ENCODE measurements around the gene XK. TPM values are rescaled to one million over a fixed set of nuclear protein-coding genes. Genes with fewer than 3 reads are reported as not detected.
"Not testable (repeated sequence)": the region's sequence is repeated elsewhere in the genome, so short reads cannot be mapped to it uniquely, and the experiment has no call there.

XK gene
- total RNA-seq, 1 experiment from 2014 or later: 0.04 TPM

DNA sequence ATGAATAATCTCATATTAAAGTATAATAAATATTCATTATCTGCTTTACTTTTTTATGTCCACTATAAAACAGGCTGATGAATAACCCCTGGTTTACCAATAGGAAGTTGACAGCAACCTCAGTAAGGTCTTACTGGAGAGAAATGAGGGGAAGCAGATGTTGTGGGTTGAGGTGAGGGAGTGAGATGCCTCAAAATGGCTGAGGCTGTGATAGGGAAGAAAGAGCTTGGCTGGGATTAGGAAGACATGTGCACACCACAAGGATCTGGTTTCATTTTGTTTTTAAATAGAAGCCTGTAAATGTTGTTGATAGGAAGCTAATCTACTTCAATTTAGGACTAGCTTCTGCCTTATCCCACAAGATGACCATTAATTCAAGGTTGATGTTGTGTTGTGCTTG is 79.9 kb downstream of the XK start:
- H3K9ac ChIP-seq (ENCODE audit: low read length): no peak overlapping the region
- no peak overlapping the region for H2AFZ ChIP-seq (ENCODE audit: low read length)
- no peaks in the 10 kb centered on the region for H4K20me1 ChIP-seq (ENCODE audit: insufficient read depth, low read depth, low read length)
- H3K27me3 ChIP-seq (ENCODE audit: low read length): no peaks in the 10 kb centered on the region
- H3K79me2 ChIP-seq (ENCODE audit: low read length): no peaks in the 10 kb centered on the region
- peaks cover 5% of the 10 kb centered on the region; the same call in 1 of the 2 replicates for H3K4me1 ChIP-seq (ENCODE audit: low read length)
- no peaks in the 10 kb centered on the region for H3K9me2 ChIP-seq (replicated peaks; ENCODE audit: insufficient read depth, low read length)
- no peak overlapping the region for H3K27ac ChIP-seq (ENCODE audit: low read length)
- H3K4me2 ChIP-seq (ENCODE audit: low read depth, low read length, poor library complexity, severe bottlenecking): no peak overlapping the region
- no peak for DNase-seq
- no peak overlapping the region for H3K4me3 ChIP-seq (ENCODE audit: low read length)
- no peaks in the 10 kb centered on the region for H3K36me3 ChIP-seq (ENCODE audit: insufficient read depth, low read length)
- H3K9me3 ChIP-seq (ENCODE audit: low read length): no peaks in the 10 kb centered on the region

DNA sequence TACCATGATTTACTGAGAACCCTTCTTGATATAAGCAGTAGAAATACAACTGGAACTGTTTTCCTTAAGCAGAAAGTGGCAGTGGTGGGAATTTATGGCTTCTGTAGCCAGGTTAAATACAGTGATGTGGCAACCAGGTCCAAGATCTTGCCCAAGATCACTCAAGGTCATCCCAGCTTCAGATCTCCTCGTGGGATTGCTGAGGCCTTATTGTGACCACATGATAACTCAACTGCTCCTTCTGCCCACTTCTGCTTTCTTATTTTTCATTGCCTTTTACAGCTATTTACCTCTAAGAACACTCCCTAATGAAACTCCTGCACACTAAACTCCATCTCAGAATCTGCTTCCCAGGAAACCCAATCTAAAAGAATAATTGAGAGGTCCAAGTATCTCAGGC is 81.8 kb downstream of the XK start:
- Histone ChIP-seq H3K4me1 (ENCODE audit: low read length) (peaks cover 5% of the 10 kb centered on the region; the same call in 1 of the 2 replicates), H3K27ac (ENCODE audit: low read length) (no peak overlapping the region), H3K9me3 (ENCODE audit: low read length) (no peaks in the 10 kb centered on the region), H2AFZ (ENCODE audit: low read length) (no peak overlapping the region), H3K9ac (ENCODE audit: low read length) (no peak overlapping the region), H3K36me3 (ENCODE audit: insufficient read depth, low read length) (no peaks in the 10 kb centered on the region), H3K79me2 (ENCODE audit: low read length) (no peaks in the 10 kb centered on the region), H4K20me1 (ENCODE audit: insufficient read depth, low read depth, low read length) (no peaks in the 10 kb centered on the region), H3K4me2 (ENCODE audit: low read depth, low read length, poor library complexity, severe bottlenecking) (no peak overlapping the region), H3K9me2 (replicated peaks; ENCODE audit: insufficient read depth, low read length) (no peaks in the 10 kb centered on the region), H3K27me3 (ENCODE audit: low read length) (no peaks in the 10 kb centered on the region), H3K4me3 (ENCODE audit: low read length) (no peak overlapping the region)
- no peak for DNase-seq

DNA sequence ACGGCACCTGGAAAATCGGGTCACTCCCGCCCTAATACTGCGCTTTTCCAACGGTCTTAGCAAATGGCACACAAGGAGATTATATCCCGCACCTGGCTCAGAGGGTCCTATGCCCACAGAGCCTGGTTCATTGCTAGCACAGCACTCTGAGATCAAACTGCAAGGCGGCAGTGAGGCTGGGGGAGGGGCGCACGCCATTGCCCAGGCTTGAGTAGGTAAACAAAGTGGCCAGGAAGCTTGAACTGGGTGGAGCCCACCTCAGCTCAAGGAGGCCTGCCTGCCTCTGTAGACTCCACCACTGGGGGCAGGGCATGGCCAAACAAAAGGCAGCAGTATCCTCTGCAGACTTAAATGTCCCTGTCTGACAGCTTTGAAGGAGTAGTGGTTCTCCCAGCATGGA is 83.3 kb downstream of the XK start:
- not testable (repeated sequence) for H3K79me2 ChIP-seq (ENCODE audit: low read length); H4K20me1 ChIP-seq (ENCODE audit: insufficient read depth, low read depth, low read length); H3K9ac ChIP-seq (ENCODE audit: low read length); H2AFZ ChIP-seq (ENCODE audit: low read length); H3K9me2 ChIP-seq (replicated peaks; ENCODE audit: insufficient read depth, low read length); H3K9me3 ChIP-seq (ENCODE audit: low read length); H3K4me2 ChIP-seq (ENCODE audit: low read depth, low read length, poor library complexity, severe bottlenecking); H3K27me3 ChIP-seq (ENCODE audit: low read length); H3K27ac ChIP-seq (ENCODE audit: low read length); DNase-seq; H3K4me3 ChIP-seq (ENCODE audit: low read length); H3K36me3 ChIP-seq (ENCODE audit: insufficient read depth, low read length); H3K4me1 ChIP-seq (ENCODE audit: low read length)

DNA sequence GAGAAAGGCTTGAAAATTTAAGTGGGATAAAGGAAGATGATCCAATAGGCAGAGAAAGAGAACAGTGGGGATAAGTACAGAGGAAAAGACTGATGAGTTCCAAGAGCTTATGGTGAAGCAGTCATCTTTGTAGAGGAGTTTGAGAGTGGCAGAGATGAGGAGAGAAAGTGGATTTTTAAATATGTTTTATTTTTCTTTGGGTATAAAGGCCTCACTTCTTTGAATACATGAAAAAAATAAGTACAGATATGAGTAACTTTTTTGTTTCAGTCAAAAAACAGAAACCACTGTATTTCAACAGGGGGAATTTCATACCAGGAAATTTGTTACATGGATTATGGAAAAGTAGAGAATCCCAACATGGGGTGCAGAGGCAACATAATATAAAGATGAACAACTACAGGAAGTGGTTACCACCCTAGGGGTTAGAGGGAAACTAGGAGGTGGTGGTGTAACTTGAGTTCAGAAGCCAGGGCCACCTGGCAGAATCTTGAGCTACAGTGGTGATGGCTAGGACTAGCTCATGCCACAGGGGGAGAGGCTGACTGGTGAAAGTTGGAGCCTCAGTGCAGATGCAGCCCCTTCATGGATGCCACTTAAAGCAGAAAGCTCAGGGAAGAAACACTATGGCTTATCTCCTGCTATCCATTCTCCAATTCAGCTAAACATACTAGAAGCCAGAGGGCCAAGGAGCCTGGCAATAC is 90.8 kb downstream of the XK start:
- Histone ChIP-seq H3K9me3 (ENCODE audit: low read length) (no peaks in the 10 kb centered on the region), H3K79me2 (ENCODE audit: low read length) (no peaks in the 10 kb centered on the region), H4K20me1 (ENCODE audit: insufficient read depth, low read depth, low read length) (no peaks in the 10 kb centered on the region), H2AFZ (ENCODE audit: low read length) (peak overlapping the region; percentile 31; the same call in 1 of the 2 replicates), H3K4me3 (ENCODE audit: low read length) (no peak overlapping the region), H3K9me2 (replicated peaks; ENCODE audit: insufficient read depth, low read length) (no peaks in the 10 kb centered on the region), H3K27ac (ENCODE audit: low read length) (peak overlapping the region; percentile 67), H3K27me3 (ENCODE audit: low read length) (no peaks in the 10 kb centered on the region), H3K4me2 (ENCODE audit: low read depth, low read length, poor library complexity, severe bottlenecking) (peak overlapping the region; percentile 42), H3K4me1 (ENCODE audit: low read length) (peaks cover 37% of the 10 kb centered on the region), H3K36me3 (ENCODE audit: insufficient read depth, low read length) (no peaks in the 10 kb centered on the region), H3K9ac (ENCODE audit: low read length) (peak overlapping the region; percentile 20; the same call in 1 of the 2 replicates)
- peak; percentile 74 for DNase-seq

GRCh38 chrX:37776987-37777325 is 91.4 kb downstream of the XK start:
- H3K9me2 ChIP-seq (replicated peaks; ENCODE audit: insufficient read depth, low read length): no peaks in the 10 kb centered on the region
- H3K9ac ChIP-seq (ENCODE audit: low read length): peak overlapping the region; percentile 20; the same call in 1 of the 2 replicates
- DNase-seq: no peak

GRCh38 chrX:37779857-37780256 is 94.3 kb downstream of the XK start, which contains the start of gene CYBB:
TSS of gene CYBB (plus strand) at chrX:37780059. CDS start at chrX:37780078, 19 bp downstream.
- Histone ChIP-seq H2AFZ (ENCODE audit: low read length) (peak within 1 kb of the TSS; percentile 87), H3K4me3 (ENCODE audit: low read length) (no peak within 1 kb of the TSS), H3K27me3 (ENCODE audit: low read length) (no peaks in the 10 kb centered on the region), H3K9me2 (replicated peaks; ENCODE audit: insufficient read depth, low read length) (no peaks in the 10 kb centered on the region), H3K9me3 (ENCODE audit: low read length) (no peaks in the 10 kb centered on the region), H4K20me1 (ENCODE audit: insufficient read depth, low read depth, low read length) (no peaks in the 10 kb centered on the region), H3K27ac (ENCODE audit: low read length) (peak within 1 kb of the TSS; percentile 30), H3K79me2 (ENCODE audit: low read length) (no peaks in the 10 kb centered on the region), H3K4me1 (ENCODE audit: low read length) (peaks cover 57% of the 10 kb centered on the region), H3K4me2 (ENCODE audit: low read depth, low read length, poor library complexity, severe bottlenecking) (peak within 1 kb of the TSS; percentile 18), H3K36me3 (ENCODE audit: insufficient read depth, low read length) (no peaks in the 10 kb centered on the region), H3K9ac (ENCODE audit: low read length) (no peak within 1 kb of the TSS)
- DNase-seq: no peak

More at GRCh38 chrX:37776987-37777325, 91.4 kb downstream of the XK start:
- Histone ChIP-seq H3K4me1 (ENCODE audit: low read length) (peaks cover 40% of the 10 kb centered on the region), H3K27ac (ENCODE audit: low read length) (peak overlapping the region; percentile 67; the same call in 1 of the 2 replicates), H4K20me1 (ENCODE audit: insufficient read depth, low read depth, low read length) (no peaks in the 10 kb centered on the region), H2AFZ (ENCODE audit: low read length) (peak overlapping the region; percentile 31; the same call in 1 of the 2 replicates), H3K9me3 (ENCODE audit: low read length) (no peaks in the 10 kb centered on the region), H3K4me3 (ENCODE audit: low read length) (no peak overlapping the region), H3K27me3 (ENCODE audit: low read length) (no peaks in the 10 kb centered on the region), H3K36me3 (ENCODE audit: insufficient read depth, low read length) (no peaks in the 10 kb centered on the region), H3K4me2 (ENCODE audit: low read depth, low read length, poor library complexity, severe bottlenecking) (peak overlapping the region; percentile 42), H3K79me2 (ENCODE audit: low read length) (no peaks in the 10 kb centered on the region)

DNA sequence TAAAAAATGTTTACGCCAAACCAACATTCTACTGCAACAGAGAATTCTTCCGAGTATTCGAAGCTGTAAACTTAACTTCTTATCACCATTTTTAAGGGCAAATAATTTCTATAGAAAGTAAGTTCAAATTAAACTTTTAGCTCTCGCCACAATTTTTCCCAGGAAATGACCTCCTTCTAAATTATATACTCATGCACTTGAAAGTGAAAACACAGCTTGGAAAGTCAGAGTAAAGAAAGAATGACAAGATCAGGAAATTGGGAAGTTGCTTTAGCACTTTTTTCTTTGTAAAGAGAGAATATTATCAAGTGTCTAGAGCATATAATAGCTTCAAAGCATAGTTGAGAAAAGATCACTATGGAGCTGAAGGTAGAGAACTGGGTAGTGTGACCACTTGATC is 95.5 kb downstream of the XK start:
- no peaks in the 10 kb centered on the region for H3K79me2 ChIP-seq (ENCODE audit: low read length)
- H3K9me3 ChIP-seq (ENCODE audit: low read length): no peaks in the 10 kb centered on the region
- no peak for DNase-seq
- no peaks in the 10 kb centered on the region for H4K20me1 ChIP-seq (ENCODE audit: insufficient read depth, low read depth, low read length)
- no peaks in the 10 kb centered on the region for H3K36me3 ChIP-seq (ENCODE audit: insufficient read depth, low read length)
- H2AFZ ChIP-seq (ENCODE audit: low read length): no peak overlapping the region
- H3K9ac ChIP-seq (ENCODE audit: low read length): no peak overlapping the region
- H3K27me3 ChIP-seq (ENCODE audit: low read length): no peaks in the 10 kb centered on the region
- no peaks in the 10 kb centered on the region for H3K9me2 ChIP-seq (replicated peaks; ENCODE audit: insufficient read depth, low read length)
- no peak overlapping the region for H3K4me3 ChIP-seq (ENCODE audit: low read length)
- H3K4me2 ChIP-seq (ENCODE audit: low read depth, low read length, poor library complexity, severe bottlenecking): no peak overlapping the region
- no peak overlapping the region for H3K27ac ChIP-seq (ENCODE audit: low read length)
- H3K4me1 ChIP-seq (ENCODE audit: low read length): peaks cover 63% of the 10 kb centered on the region

All from Karpas-422 (cell line).